Body of pancreas (tissue), 4 donors: ENCODE data around the gene SLC12A8. TPM values are rescaled to one million over a fixed set of nuclear protein-coding genes. Genes with fewer than 3 reads are reported as not detected.

Source experiments
- ATAC-seq: fragments of 150-250 bp; one replicate; pipeline ENCODE4 v1.9.1; 2016
- DNase-seq, 4 donors: peaks; one replicate each; pipeline ENCODE4 v3.0.0-alpha.2; 2019
- H3K27ac ChIP-seq, 4 donors: fragments of 200-600 bp; sonication (generic); 1 replicate in 3 of 4; 2 replicates in 1 of 4; pipeline versions ENCODE4 v1.5.1 to v1.6.1; 2016 to 2019; ENCODE audit warnings: mild to moderate bottlenecking in 1 of 4, mixed read lengths in 1 of 4, moderate library complexity in 1 of 4
- H3K27me3 ChIP-seq, 2 donors: fragments of 200-600 bp; sonication (generic); one replicate each; pipeline ENCODE4 v1.6.0; 2016; ENCODE audit warnings: mild to moderate bottlenecking in 1 of 2
- H3K36me3 ChIP-seq, 2 donors: fragments of 200-600 bp; sonication (generic); replicated peaks in 1 of 2; 2 replicates each; pipeline ENCODE4 v1.5.1; 2016; ENCODE audit warnings: low read depth in 2 of 2; ENCODE audit not compliant: insufficient read depth in 1 of 2
- H3K4me1 ChIP-seq: fragments of 200-600 bp; sonication (generic); one replicate; pipeline ENCODE4 v1.6.0; 2016
- H3K4me3 ChIP-seq, 2 donors: fragments of 200-600 bp; sonication (generic); 1 replicate in 1 of 2; 2 replicates in 1 of 2; pipeline ENCODE4 v1.5.1; 2016 to 2019
- H3K9me3 ChIP-seq, 3 donors: fragments of 200-600 bp; sonication (generic); 1 replicate in 2 of 3; 2 replicates in 1 of 3; pipeline ENCODE4 v1.5.1; 2016
- CTCF ChIP-seq, 7 experiments: fragments of 450-650 bp in 4 of 7; fragments of 200-600 bp in 3 of 7; sonication (generic) in 3 of 7; IDR thresholded peaks; one replicate each; pipeline ENCODE4 v1.5.1; 2016 to 2019; ENCODE audit warnings: antibody characterized with exemption in 7 of 7
- POLR2A ChIP-seq, 3 donors: fragments of 450-650 bp; IDR thresholded peaks; one replicate each; pipeline ENCODE4 v1.6.1; 2016; ENCODE audit warnings: antibody characterized with exemption in 3 of 3, mild to moderate bottlenecking in 2 of 3
- WGBS, 2 donors: methylation state at CpG; one replicate each; pipeline ENCODE4 v1.1.5; 2017; 5-methylcytosine and 5-hydroxymethylcytosine counted together
- intact Hi-C: fragments of 100-400 bp; cut with DNase I; formaldehyde crosslinking; loops from one replicate; pipeline ENCODE4 v1.15.1; 2023
- total RNA-seq, 2 donors: library from RNA; depleted of rRNA; stranded (reverse); fragments of >200 nt; gene quantifications; one replicate each; pipeline ENCODE4 v1.1.0, GENCODE V29; 2016

The SLC12A8 gene
- total RNA-seq, 2 donors from 2014 or later: 10.1 to 30.0 TPM

- no peaks in the 10 kb centered on the region for H3K9me3 ChIP-seq
- intact Hi-C loops: no loop called here
- no peaks in the 10 kb centered on the region for H3K4me1 ChIP-seq
- H3K27ac ChIP-seq: no peak overlapping the region
- DNase-seq: no peak
- ATAC-seq: no peak
- no peak for TF ChIP-seq CTCF (IDR thresholded peaks at IDR 0.05)
- TF ChIP-seq POLR2A (IDR thresholded peaks at IDR 0.05): no peak
- H3K36me3 ChIP-seq: peaks cover 0 to 4% of the 10 kb centered on the region in 2 donors
- no peaks in the 10 kb centered on the region for H3K27me3 ChIP-seq
- 93 to 95% methylated on average over 3 of the region's 3 CpGs for WGBS, 2 donors
- H3K4me3 ChIP-seq: no peak overlapping the region
Observed at GRCh38 chr3:125232401-125232800, 19.9 kb upstream of the SLC12A8 start.

GRCh38 chr3:125231895-125232294 lies 19.3 kb upstream of the SLC12A8 start:
- Histone ChIP-seq H3K9me3 (no peaks in the 10 kb centered on the region), H3K27me3 (no peaks in the 10 kb centered on the region), H3K27ac (no peak overlapping the region), H3K36me3 (peaks cover 0 to 4% of the 10 kb centered on the region in 2 donors), H3K4me1 (no peaks in the 10 kb centered on the region), H3K4me3 (no peak overlapping the region)
- no peak for DNase-seq
- intact Hi-C loops: no loop called here
- no peak for ATAC-seq
- TF ChIP-seq CTCF (IDR thresholded peaks at IDR 0.05): no peak
- no peak for TF ChIP-seq POLR2A (IDR thresholded peaks at IDR 0.05)
- WGBS, 2 donors: 56 to 57% methylated on average over 3 of the region's 3 CpGs

GRCh38 chr3:125229707-125230106 lies 17.2 kb upstream of the SLC12A8 start:
- intact Hi-C loops: no loop called here
- DNase-seq (no peak), ATAC-seq (no peak)
- TF ChIP-seq POLR2A (IDR thresholded peaks at IDR 0.05) (no peak), CTCF (IDR thresholded peaks at IDR 0.05) (no peak)
- H3K4me1 ChIP-seq: no peaks in the 10 kb centered on the region
- no peak overlapping the region for H3K27ac ChIP-seq
- no peak overlapping the region for H3K4me3 ChIP-seq
- no peaks in the 10 kb centered on the region for H3K9me3 ChIP-seq
- whole genome bisulfite sequencing, 2 donors: 93 to 100% methylated on average over 1 of the region's 1 CpG
- H3K27me3 ChIP-seq: no peaks in the 10 kb centered on the region
- peaks cover 0 to 4% of the 10 kb centered on the region in 2 donors for H3K36me3 ChIP-seq

- Histone ChIP-seq H3K4me3 (no peak overlapping the region), H3K9me3 (no peaks in the 10 kb centered on the region), H3K4me1 (no peaks in the 10 kb centered on the region), H3K27me3 (no peaks in the 10 kb centered on the region), H3K36me3 (peaks cover 0 to 4% of the 10 kb centered on the region in 2 donors), H3K27ac (no peak overlapping the region)
- intact Hi-C loops: no loop called here
- DNase-seq (no peak), ATAC-seq (no peak)
- 83 to 84% methylated on average over 7 of the region's 7 CpGs for WGBS, 2 donors
- TF ChIP-seq POLR2A (IDR thresholded peaks at IDR 0.05) (no peak), CTCF (IDR thresholded peaks at IDR 0.05) (no peak)
Observed at GRCh38 chr3:125229168-125229567, 16.6 kb upstream of the SLC12A8 start.

- no peak for DNase-seq
- Histone ChIP-seq H3K4me3 (no peak overlapping the region), H3K9me3 (no peaks in the 10 kb centered on the region), H3K27ac (no peak overlapping the region), H3K36me3 (no peaks in the 10 kb centered on the region), H3K4me1 (no peaks in the 10 kb centered on the region), H3K27me3 (no peaks in the 10 kb centered on the region)
- TF ChIP-seq CTCF (IDR thresholded peaks at IDR 0.05) (no peak), POLR2A (IDR thresholded peaks at IDR 0.05) (no peak)
- 81 to 91% methylated on average over 3 of the region's 3 CpGs for whole genome bisulfite sequencing, 2 donors
- intact Hi-C loops: no loop called here
- no peak for ATAC-seq
Observed at GRCh38 chr3:125221831-125222230, 9.3 kb upstream of the SLC12A8 start.
